K562 (cell line): ENCODE results near the gene MOSPD3.

Experiments
- COPS2 ChIP-seq: fragments of 450-650 bp; conservative IDR thresholded peaks from 2 replicates; pipeline ENCODE4 v1.6.1; 2016; ENCODE audit warnings: mild to moderate bottlenecking, moderate library complexity
- KAT8 ChIP-seq: fragments of 450-650 bp; IDR thresholded peaks from 2 replicates; pipeline ENCODE4 v1.6.1; 2016; ENCODE audit warnings: low read depth, mild to moderate bottlenecking
- PHB ChIP-seq: fragments of 250-450 bp; sonication (Bioruptor Pico); IDR thresholded peaks from 2 replicates; pipeline ENCODE4 v1.5.0; 2021
- SMARCC2 ChIP-seq: fragments of 450-650 bp; IDR thresholded peaks from 2 replicates; pipeline ENCODE4 v1.6.1; 2017; ENCODE audit warnings: antibody characterized with exemption, moderate library complexity, mild to moderate bottlenecking, low read depth
- TF ChIP-seq, protein P1 (sequence below), 3 experiments: IDR thresholded peaks in 2 of 3; conservative IDR thresholded peaks in 1 of 3; 2 replicates each; pipeline ENCODE4 v1.5.1; 2011 to 2012; ENCODE audit warnings: low read length in 3 of 3, mild to moderate bottlenecking in 3 of 3, control low read depth in 2 of 3, improper control_type of control experiment in 1 of 3, inconsistent platforms in 1 of 3, low read depth in 1 of 3, mixed read lengths in 1 of 3, moderate library complexity in 1 of 3; ENCODE audit not compliant: insufficient read depth in 2 of 3
- TF ChIP-seq, protein P2 (sequence below): fragments of 450-650 bp; IDR thresholded peaks from 2 replicates; pipeline ENCODE4 v1.6.1; 2017; ENCODE audit warnings: antibody characterized with exemption, mild to moderate bottlenecking

DNA sequence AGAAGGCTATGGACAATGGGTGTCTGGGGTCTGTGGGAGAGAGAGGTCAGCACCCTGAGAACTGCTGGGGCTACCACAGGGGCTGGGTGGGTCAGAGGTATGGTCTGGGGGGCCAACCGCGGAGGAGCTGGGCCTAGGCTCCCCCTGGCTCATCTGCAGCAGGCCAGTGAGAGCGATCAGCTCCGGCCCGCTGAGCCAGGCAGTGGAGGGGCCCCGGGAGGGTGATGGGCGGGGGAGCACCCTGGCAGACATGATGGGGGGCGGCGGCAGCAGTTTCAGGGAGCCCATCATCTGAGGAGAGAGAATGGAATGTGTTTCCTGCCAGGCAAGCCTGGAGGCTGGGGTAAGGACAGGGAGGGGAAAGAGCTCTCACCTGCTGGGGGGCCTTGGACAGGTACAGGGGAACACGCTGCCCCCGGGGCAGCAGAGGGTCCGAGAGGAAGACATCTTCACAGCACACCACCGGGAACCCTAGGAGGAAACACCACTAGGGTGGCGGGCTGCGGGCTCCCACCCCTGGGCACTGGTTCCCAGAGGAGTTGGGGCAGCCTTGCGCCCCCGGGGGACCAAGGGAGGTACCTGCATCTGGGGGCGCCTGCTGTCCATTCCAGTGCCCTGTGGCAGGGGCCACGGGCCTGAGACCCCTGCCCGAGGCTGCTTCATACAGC, 39.9 kb upstream of the MOSPD3 start:
- TF ChIP-seq, protein P1, sequence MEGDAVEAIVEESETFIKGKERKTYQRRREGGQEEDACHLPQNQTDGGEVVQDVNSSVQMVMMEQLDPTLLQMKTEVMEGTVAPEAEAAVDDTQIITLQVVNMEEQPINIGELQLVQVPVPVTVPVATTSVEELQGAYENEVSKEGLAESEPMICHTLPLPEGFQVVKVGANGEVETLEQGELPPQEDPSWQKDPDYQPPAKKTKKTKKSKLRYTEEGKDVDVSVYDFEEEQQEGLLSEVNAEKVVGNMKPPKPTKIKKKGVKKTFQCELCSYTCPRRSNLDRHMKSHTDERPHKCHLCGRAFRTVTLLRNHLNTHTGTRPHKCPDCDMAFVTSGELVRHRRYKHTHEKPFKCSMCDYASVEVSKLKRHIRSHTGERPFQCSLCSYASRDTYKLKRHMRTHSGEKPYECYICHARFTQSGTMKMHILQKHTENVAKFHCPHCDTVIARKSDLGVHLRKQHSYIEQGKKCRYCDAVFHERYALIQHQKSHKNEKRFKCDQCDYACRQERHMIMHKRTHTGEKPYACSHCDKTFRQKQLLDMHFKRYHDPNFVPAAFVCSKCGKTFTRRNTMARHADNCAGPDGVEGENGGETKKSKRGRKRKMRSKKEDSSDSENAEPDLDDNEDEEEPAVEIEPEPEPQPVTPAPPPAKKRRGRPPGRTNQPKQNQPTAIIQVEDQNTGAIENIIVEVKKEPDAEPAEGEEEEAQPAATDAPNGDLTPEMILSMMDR (IDR thresholded peaks at IDR 0.05 in 2 of 3, conservative IDR thresholded peaks at IDR 0.05 in 1 of 3; ENCODE audit: insufficient read depth in 2 of 3, low read depth in 1 of 3, low read length in 3 of 3): no peak
- TF ChIP-seq COPS2: no peak
- TF ChIP-seq KAT8: no peak
- no peak for TF ChIP-seq SMARCC2
- TF ChIP-seq PHB (CRISPR knock-in tag): no peak
- TF ChIP-seq, protein P2, sequence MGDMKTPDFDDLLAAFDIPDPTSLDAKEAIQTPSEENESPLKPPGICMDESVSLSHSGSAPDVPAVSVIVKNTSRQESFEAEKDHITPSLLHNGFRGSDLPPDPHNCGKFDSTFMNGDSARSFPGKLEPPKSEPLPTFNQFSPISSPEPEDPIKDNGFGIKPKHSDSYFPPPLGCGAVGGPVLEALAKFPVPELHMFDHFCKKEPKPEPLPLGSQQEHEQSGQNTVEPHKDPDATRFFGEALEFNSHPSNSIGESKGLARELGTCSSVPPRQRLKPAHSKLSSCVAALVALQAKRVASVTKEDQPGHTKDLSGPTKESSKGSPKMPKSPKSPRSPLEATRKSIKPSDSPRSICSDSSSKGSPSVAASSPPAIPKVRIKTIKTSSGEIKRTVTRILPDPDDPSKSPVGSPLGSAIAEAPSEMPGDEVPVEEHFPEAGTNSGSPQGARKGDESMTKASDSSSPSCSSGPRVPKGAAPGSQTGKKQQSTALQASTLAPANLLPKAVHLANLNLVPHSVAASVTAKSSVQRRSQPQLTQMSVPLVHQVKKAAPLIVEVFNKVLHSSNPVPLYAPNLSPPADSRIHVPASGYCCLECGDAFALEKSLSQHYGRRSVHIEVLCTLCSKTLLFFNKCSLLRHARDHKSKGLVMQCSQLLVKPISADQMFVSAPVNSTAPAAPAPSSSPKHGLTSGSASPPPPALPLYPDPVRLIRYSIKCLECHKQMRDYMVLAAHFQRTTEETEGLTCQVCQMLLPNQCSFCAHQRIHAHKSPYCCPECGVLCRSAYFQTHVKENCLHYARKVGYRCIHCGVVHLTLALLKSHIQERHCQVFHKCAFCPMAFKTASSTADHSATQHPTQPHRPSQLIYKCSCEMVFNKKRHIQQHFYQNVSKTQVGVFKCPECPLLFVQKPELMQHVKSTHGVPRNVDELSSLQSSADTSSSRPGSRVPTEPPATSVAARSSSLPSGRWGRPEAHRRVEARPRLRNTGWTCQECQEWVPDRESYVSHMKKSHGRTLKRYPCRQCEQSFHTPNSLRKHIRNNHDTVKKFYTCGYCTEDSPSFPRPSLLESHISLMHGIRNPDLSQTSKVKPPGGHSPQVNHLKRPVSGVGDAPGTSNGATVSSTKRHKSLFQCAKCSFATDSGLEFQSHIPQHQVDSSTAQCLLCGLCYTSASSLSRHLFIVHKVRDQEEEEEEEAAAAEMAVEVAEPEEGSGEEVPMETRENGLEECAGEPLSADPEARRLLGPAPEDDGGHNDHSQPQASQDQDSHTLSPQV: no peak
